GM23248 (cell line): ENCODE results near the gene R3HDM2. TPM values are rescaled to one million over a fixed set of nuclear protein-coding genes. Genes with fewer than 3 reads are reported as not detected.
A peak's percentile ranks its signal among the peaks of the same experiment; 100 is the strongest.

Source experiments
- DNase-seq: peaks from one replicate; pipeline ENCODE4 v3.0.0-alpha.2; 2015
- H2AFZ ChIP-seq: fragments of 200-600 bp; sonication (generic); 2 replicates; pipeline ENCODE4 v1.6.1; 2016; ENCODE audit warnings: antibody characterized with exemption
- H3F3A ChIP-seq: fragments of 200-600 bp; sonication (generic); 2 replicates; pipeline ENCODE4 v1.6.1; 2016; ENCODE audit warnings: mild to moderate bottlenecking, antibody characterized with exemption, mixed run types; ENCODE audit not compliant: insufficient read depth
- H3K27ac ChIP-seq: fragments of 200-600 bp; sonication (generic); 2 replicates; pipeline ENCODE4 v1.5.1; 2016; ENCODE audit warnings: mild to moderate bottlenecking
- H3K27me3 ChIP-seq: fragments of 200-600 bp; sonication (generic); replicated peaks from 2 replicates; pipeline ENCODE4 v1.6.1; 2016; ENCODE audit warnings: mild to moderate bottlenecking; ENCODE audit not compliant: insufficient read depth
- H3K36me3 ChIP-seq: fragments of 200-600 bp; sonication (generic); 2 replicates; pipeline ENCODE4 v1.6.1; 2016; ENCODE audit warnings: low read depth, mild to moderate bottlenecking
- H3K4me1 ChIP-seq: fragments of 200-600 bp; sonication (generic); 2 replicates; pipeline ENCODE4 v1.6.1; 2016; ENCODE audit warnings: mild to moderate bottlenecking; ENCODE audit not compliant: insufficient read depth
- H3K4me2 ChIP-seq: fragments of 200-600 bp; sonication (generic); one replicate; pipeline ENCODE4 v1.6.1; 2016; ENCODE audit warnings: mild to moderate bottlenecking; ENCODE audit not compliant: unreplicated experiment
- H3K4me3 ChIP-seq: fragments of 200-600 bp; sonication (generic); 2 replicates; pipeline ENCODE4 v1.5.1; 2016; ENCODE audit warnings: mild to moderate bottlenecking
- H3K79me2 ChIP-seq: fragments of 200-600 bp; sonication (generic); 2 replicates; pipeline ENCODE4 v1.6.1; 2016; ENCODE audit warnings: mild to moderate bottlenecking; ENCODE audit not compliant: insufficient read depth
- H3K9ac ChIP-seq: fragments of 200-600 bp; sonication (generic); 2 replicates; pipeline ENCODE4 v1.6.1; 2016; ENCODE audit warnings: mild to moderate bottlenecking
- H3K9me2 ChIP-seq: fragments of 200-600 bp; sonication (generic); 2 replicates; pipeline ENCODE4 v1.6.1; 2016; ENCODE audit warnings: mixed run types, mild to moderate bottlenecking, moderate library complexity; ENCODE audit not compliant: insufficient read depth
- H3K9me3 ChIP-seq: fragments of 200-600 bp; sonication (generic); one replicate; pipeline ENCODE4 v1.6.1; 2017; ENCODE audit warnings: low read depth
- H4K20me1 ChIP-seq: fragments of 200-600 bp; sonication (generic); 2 replicates; pipeline ENCODE4 v1.6.0; 2016; ENCODE audit not compliant: insufficient read depth
- EZH2 ChIP-seq: fragments of 200-600 bp; sonication (generic); IDR thresholded peaks from 2 replicates; pipeline ENCODE4 v1.6.1; 2018; ENCODE audit warnings: antibody characterized with exemption, mild to moderate bottlenecking; ENCODE audit not compliant: insufficient read depth, poor library complexity, severe bottlenecking
- EZH2phosphoT487 ChIP-seq: fragments of 200-600 bp; sonication (generic); IDR thresholded peaks from 2 replicates; pipeline ENCODE4 v1.6.1; 2018; ENCODE audit warnings: antibody characterized with exemption, moderate library complexity, mild to moderate bottlenecking, low read depth; ENCODE audit not compliant: insufficient read depth
- WGBS, 2 experiments: methylation state at CpG; one replicate each; pipeline ENCODE4 v1.1.6; 2015 to 2017; ENCODE audit warnings: low lambda C conversion rate in 2 of 2, low coverage in 1 of 2; ENCODE audit errors: missing lambda C conversion rate in 2 of 2; 5-methylcytosine and 5-hydroxymethylcytosine counted together
- in situ Hi-C: fragments of 300-500 bp; cut with MboI; formaldehyde crosslinking; loops from 2 replicates; pipeline ENCODE4 v1.15.0; 2020
- polyA plus RNA-seq: library from polyadenylated mRNA; unstranded; fragments of >200 nt; fragmentation: Nextera tagmentation; extraction: Ambion mirVana; gene quantifications from 2 replicates; pipeline ENCODE4 v1.2.1, GENCODE V29; 2016
- total RNA-seq: library from RNA; depleted of rRNA; stranded (reverse); fragments of >200 nt; shearing (Covaris generic); gene quantifications from 2 replicates; pipeline ENCODE4 v1.2.3, GENCODE V29; 2014

R3HDM2 gene
- total and polyA plus RNA-seq, 2 experiments from 2014 or later = 16.9 to 17.0 TPM

GRCh38 chr12:57235728-57236131 lies 195.1 kb downstream of the R3HDM2 start:
- peaks cover 10% of the 10 kb centered on the region for H3K4me1 ChIP-seq
- no peaks in the 10 kb centered on the region for H3K9me2 ChIP-seq
- no peak overlapping the region for H3K9ac ChIP-seq
- H3K27ac ChIP-seq = no peak overlapping the region
- peaks cover 24% of the 10 kb centered on the region for H3K79me2 ChIP-seq
- 72 to 76% methylated on average over 6 to 8 of the region's 8 CpGs for WGBS, 2 experiments
- peaks cover 39% of the 10 kb centered on the region for H3F3A ChIP-seq
- no peaks in the 10 kb centered on the region for H3K27me3 ChIP-seq
- H3K4me3 ChIP-seq = no peak overlapping the region
- no peak for DNase-seq
- no peak for TF ChIP-seq EZH2phosphoT487
- TF ChIP-seq EZH2 = no peak
- in situ Hi-C loops = no loop called here
- no peaks in the 10 kb centered on the region for H4K20me1 ChIP-seq
- no peak overlapping the region for H3K4me2 ChIP-seq
- no peaks in the 10 kb centered on the region for H3K9me3 ChIP-seq
- no peak overlapping the region for H2AFZ ChIP-seq
- peaks cover 30% of the 10 kb centered on the region for H3K36me3 ChIP-seq

- H3K9me2 ChIP-seq = no peaks in the 10 kb centered on the region
- H3K4me1 ChIP-seq = peaks cover 9% of the 10 kb centered on the region
- H2AFZ ChIP-seq = no peak overlapping the region
- H3K9ac ChIP-seq = no peak overlapping the region
- H3F3A ChIP-seq = peaks cover 39% of the 10 kb centered on the region
- no peak for TF ChIP-seq EZH2phosphoT487
- TF ChIP-seq EZH2 = no peak
- H3K36me3 ChIP-seq = peaks cover 30% of the 10 kb centered on the region
- H3K4me3 ChIP-seq = no peak overlapping the region
- H4K20me1 ChIP-seq = no peaks in the 10 kb centered on the region
- H3K9me3 ChIP-seq = no peaks in the 10 kb centered on the region
- H3K27ac ChIP-seq = no peak overlapping the region
- in situ Hi-C loops = no loop called here
- H3K4me2 ChIP-seq = no peak overlapping the region
- H3K79me2 ChIP-seq = peaks cover 30% of the 10 kb centered on the region
- WGBS, 2 experiments = 72 to 74% methylated on average over 22 to 23 of the region's 26 CpGs
- DNase-seq = no peak
- no peaks in the 10 kb centered on the region for H3K27me3 ChIP-seq
Measured at GRCh38 chr12:57235017-57235727, 195.7 kb downstream of the R3HDM2 start.

GRCh38 chr12:57234571-57235016 lies 196.2 kb downstream of the R3HDM2 start:
- Histone ChIP-seq H3K9me3 (no peaks in the 10 kb centered on the region), H3K79me2 (peaks cover 35% of the 10 kb centered on the region), H3F3A (peaks cover 39% of the 10 kb centered on the region), H3K27ac (0 out of 2 replicates have a peak overlapping the region, but pooled peaks have one; percentile 1), H3K4me1 (peaks cover 9% of the 10 kb centered on the region), H3K4me3 (no peak overlapping the region), H2AFZ (no peak overlapping the region), H3K9me2 (no peaks in the 10 kb centered on the region), H3K36me3 (peaks cover 30% of the 10 kb centered on the region), H3K9ac (no peak overlapping the region), H3K27me3 (no peaks in the 10 kb centered on the region), H4K20me1 (no peaks in the 10 kb centered on the region), H3K4me2 (no peak overlapping the region)
- 86 to 88% methylated on average over 10 of the region's 10 CpGs for WGBS, 2 experiments
- no peak for TF ChIP-seq EZH2
- no peak for TF ChIP-seq EZH2phosphoT487
- no peak for DNase-seq
- in situ Hi-C loops = no loop called here

GRCh38 chr12:57234233-57234570 lies 196.6 kb downstream of the R3HDM2 start:
- Histone ChIP-seq H3K27me3 (no peaks in the 10 kb centered on the region), H3K36me3 (peaks cover 30% of the 10 kb centered on the region), H3K9ac (no peak overlapping the region), H3K4me2 (no peak overlapping the region), H4K20me1 (no peaks in the 10 kb centered on the region), H3F3A (peaks cover 40% of the 10 kb centered on the region), H3K79me2 (peaks cover 35% of the 10 kb centered on the region), H2AFZ (no peak overlapping the region), H3K27ac (0 out of 2 replicates have a peak overlapping the region, but pooled peaks have one; percentile 1), H3K4me3 (no peak overlapping the region), H3K9me2 (no peaks in the 10 kb centered on the region), H3K9me3 (no peaks in the 10 kb centered on the region), H3K4me1 (peaks cover 9% of the 10 kb centered on the region)
- TF ChIP-seq EZH2phosphoT487 = no peak
- TF ChIP-seq EZH2 = no peak
- in situ Hi-C loops = no loop called here
- no peak for DNase-seq
- 75 to 88% methylated on average over 3 of the region's 3 CpGs for WGBS, 2 experiments
